Measurements from ENCODE around the gene TMEM86A.

The TMEM86A gene

GRCh38 chr11:18728658-18729057 is 30.1 kb downstream of the TMEM86A start:
- H3K27ac ChIP-seq, result no peak overlapping the region
- TF ChIP-seq, protein P1, sequence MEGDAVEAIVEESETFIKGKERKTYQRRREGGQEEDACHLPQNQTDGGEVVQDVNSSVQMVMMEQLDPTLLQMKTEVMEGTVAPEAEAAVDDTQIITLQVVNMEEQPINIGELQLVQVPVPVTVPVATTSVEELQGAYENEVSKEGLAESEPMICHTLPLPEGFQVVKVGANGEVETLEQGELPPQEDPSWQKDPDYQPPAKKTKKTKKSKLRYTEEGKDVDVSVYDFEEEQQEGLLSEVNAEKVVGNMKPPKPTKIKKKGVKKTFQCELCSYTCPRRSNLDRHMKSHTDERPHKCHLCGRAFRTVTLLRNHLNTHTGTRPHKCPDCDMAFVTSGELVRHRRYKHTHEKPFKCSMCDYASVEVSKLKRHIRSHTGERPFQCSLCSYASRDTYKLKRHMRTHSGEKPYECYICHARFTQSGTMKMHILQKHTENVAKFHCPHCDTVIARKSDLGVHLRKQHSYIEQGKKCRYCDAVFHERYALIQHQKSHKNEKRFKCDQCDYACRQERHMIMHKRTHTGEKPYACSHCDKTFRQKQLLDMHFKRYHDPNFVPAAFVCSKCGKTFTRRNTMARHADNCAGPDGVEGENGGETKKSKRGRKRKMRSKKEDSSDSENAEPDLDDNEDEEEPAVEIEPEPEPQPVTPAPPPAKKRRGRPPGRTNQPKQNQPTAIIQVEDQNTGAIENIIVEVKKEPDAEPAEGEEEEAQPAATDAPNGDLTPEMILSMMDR (conservative IDR thresholded peaks at IDR 0.05), result no peak
- no peak for TF ChIP-seq ZFX (IDR thresholded peaks at IDR 0.05)

DNA sequence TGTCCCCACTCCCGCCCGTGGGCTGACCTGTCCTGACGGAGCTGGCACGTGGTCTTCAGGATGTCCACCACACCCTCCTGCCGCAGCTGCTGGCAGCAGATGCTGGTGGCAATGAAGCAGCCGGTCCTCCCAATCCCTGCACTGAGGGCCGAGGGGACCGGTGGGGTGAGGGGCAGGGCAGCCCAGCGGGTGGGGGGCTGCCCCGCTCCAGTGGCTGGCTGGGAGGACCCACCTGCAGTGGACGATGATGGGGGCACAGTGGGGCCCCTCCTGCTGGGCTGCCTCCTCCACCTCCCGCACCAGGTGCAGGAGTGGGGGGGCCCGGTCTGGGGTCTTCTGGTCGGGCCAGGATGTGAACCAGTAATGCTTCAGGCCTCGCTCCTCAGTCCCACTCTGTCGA is 30.8 kb downstream of the TMEM86A start:
- no peak overlapping the region for H3K27ac ChIP-seq
- TF ChIP-seq, protein P1 (conservative IDR thresholded peaks at IDR 0.05), result no peak
- TF ChIP-seq ZFX (IDR thresholded peaks at IDR 0.05), result no peak

DNA sequence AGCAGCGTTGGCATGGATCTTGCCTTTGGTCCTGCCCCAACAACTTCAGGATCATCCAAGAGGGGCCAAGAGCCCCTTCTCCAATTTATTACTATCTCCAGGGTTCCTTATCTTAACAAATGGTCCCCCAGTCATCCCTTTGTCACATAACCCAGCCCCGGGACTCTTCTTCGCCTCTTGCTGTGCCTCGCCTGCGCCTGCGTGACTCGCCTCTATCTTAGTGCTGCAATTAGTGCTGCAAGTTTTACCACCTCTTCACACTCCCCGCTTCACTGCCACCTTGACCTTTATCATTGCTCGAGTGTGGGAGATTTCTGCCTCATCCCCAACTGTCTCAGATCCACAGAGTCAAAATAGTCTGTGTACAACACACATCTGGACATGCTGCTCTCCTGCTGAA is 31.4 kb downstream of the TMEM86A start:
- no peak overlapping the region for H3K27ac ChIP-seq
- TF ChIP-seq, protein P1 (conservative IDR thresholded peaks at IDR 0.05), result no peak
- no peak for TF ChIP-seq ZFX (IDR thresholded peaks at IDR 0.05)

DNA sequence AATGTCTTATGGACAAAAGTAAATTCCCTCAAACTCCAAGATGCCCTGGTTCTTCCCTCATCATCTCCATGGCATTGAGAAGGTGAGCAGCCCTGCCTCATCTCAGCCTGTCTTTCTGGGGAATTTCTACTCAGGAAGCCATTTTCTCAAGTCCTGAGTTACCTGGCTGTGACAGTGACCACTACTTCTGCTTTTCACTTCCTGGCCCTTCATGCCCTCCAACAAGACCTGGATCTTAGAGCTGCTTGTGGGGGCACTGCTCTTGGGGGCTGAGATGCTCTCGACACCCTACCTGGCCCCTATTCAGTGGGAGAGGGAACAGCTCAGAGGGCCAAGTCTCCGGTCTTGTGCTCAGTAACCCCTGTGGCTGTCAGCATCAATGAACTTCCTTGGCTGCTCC is 32.9 kb downstream of the TMEM86A start:
- no peak overlapping the region for H3K27ac ChIP-seq
- TF ChIP-seq, protein P1 (conservative IDR thresholded peaks at IDR 0.05), result no peak
- no peak for TF ChIP-seq ZFX (IDR thresholded peaks at IDR 0.05)

GRCh38 chr11:18731949-18732821 is 33.6 kb downstream of the TMEM86A start:
- no peak overlapping the region for H3K27ac ChIP-seq
- TF ChIP-seq, protein P1 (conservative IDR thresholded peaks at IDR 0.05), result peak; percentile 98
- no peak for TF ChIP-seq ZFX (IDR thresholded peaks at IDR 0.05)

- TF ChIP-seq ZFX (IDR thresholded peaks at IDR 0.05), result no peak
- TF ChIP-seq, protein P1 (conservative IDR thresholded peaks at IDR 0.05), result no peak
- H3K27ac ChIP-seq, result no peak overlapping the region
These were observed 34.6 kb downstream of the TMEM86A start for GRCh38 chr11:18733202-18733601.

GRCh38 chr11:18736590-18737148 is 38.1 kb downstream of the TMEM86A start:
- TF ChIP-seq ZFX (IDR thresholded peaks at IDR 0.05), result no peak
- TF ChIP-seq, protein P1 (conservative IDR thresholded peaks at IDR 0.05), result no peak
- H3K27ac ChIP-seq, result no peak overlapping the region

Measured in C4-2B (cell line).